ENCODE measurements around the gene KMT5B. TPM values are rescaled to one million over a fixed set of nuclear protein-coding genes. Genes with fewer than 3 reads are reported as not detected.
A peak's percentile ranks its signal among the peaks of the same experiment; 100 is the strongest.

The KMT5B gene
- total RNA-seq, 1 donor from 2014 or later: 16.3 TPM

GRCh38 chr11:68120273-68121066 is 92.6 kb downstream of the KMT5B start:
- peak in 1 of 2 donors; percentile 61 for DNase-seq (ENCODE audit: low read depth in 2 of 2)

GRCh38 chr11:68118706-68119448 is 94.2 kb downstream of the KMT5B start:
- peak in 1 of 2 donors; percentile 24 for DNase-seq (ENCODE audit: low read depth in 2 of 2)

- DNase-seq (ENCODE audit: low read depth in 2 of 2): no peak
Observed at GRCh38 chr11:68117853-68118470, 95.1 kb downstream of the KMT5B start.

GRCh38 chr11:68116974-68117373 is 96.1 kb downstream of the KMT5B start:
- DNase-seq (ENCODE audit: low read depth in 2 of 2): no peak

GRCh38 chr11:68116126-68116525 is 97.0 kb downstream of the KMT5B start:
- DNase-seq (ENCODE audit: low read depth in 2 of 2): no peak

GRCh38 chr11:68115285-68115684 is 97.8 kb downstream of the KMT5B start:
- DNase-seq (ENCODE audit: low read depth in 2 of 2): no peak

- peak in 1 of 2 donors; percentile 69 for DNase-seq (ENCODE audit: low read depth in 2 of 2)
Observed at GRCh38 chr11:68113986-68114385, 99.1 kb downstream of the KMT5B start.

- DNase-seq (ENCODE audit: low read depth in 2 of 2): no peak
Observed at GRCh38 chr11:68107689-68108088, 105.4 kb downstream of the KMT5B start.

GRCh38 chr11:68106165-68106940 is 106.7 kb downstream of the KMT5B start:
- peak in 1 of 2 donors; percentile 54 for DNase-seq (ENCODE audit: low read depth in 2 of 2)

Other genes with a start within 250 kb of the KMT5B start
- gene UNC93B1, start 209.2 kb downstream of the KMT5B start, total RNA-seq: 15.5 and 25.2 TPM in 2 replicates
- 1.0 and 1.3 TPM in 2 replicates for gene ALDH3B1, start 203.0 kb downstream of the KMT5B start, total RNA-seq
- 96.3 and 121 TPM in 2 replicates for gene NDUFS8, start 182.6 kb downstream of the KMT5B start, total RNA-seq
- 40.1 and 65.4 TPM in 2 replicates for gene TCIRG1, start 174.3 kb downstream of the KMT5B start, total RNA-seq
- gene CHKA, start 91.9 kb downstream of the KMT5B start, total RNA-seq: 22.0 and 37.0 TPM in 2 replicates
- gene C11orf24, start 58.7 kb upstream of the KMT5B start, total RNA-seq: 5.4 and 5.9 TPM in 2 replicates
- 55.8 and 107 TPM in 2 replicates for gene LRP5, start 99.3 kb upstream of the KMT5B start, total RNA-seq
- gene PPP6R3, start 247.5 kb upstream of the KMT5B start, total RNA-seq: 115 and 118 TPM in 2 replicates

All from dermis microvascular lymphatic vessel endothelial cell (primary cell).